ENCODE measurements around the gene KCNK15.
A peak's percentile ranks its signal among the peaks of the same experiment; 100 is the strongest.

Gene KCNK15

GRCh38 chr20:44701858-44702256, 43.8 kb upstream of the KCNK15 start:
- H3K9me3 ChIP-seq (ENCODE audit: control extremely low read depth in 1 of 5, control insufficient read depth in 4 of 5, insufficient read depth in 2 of 5, low read depth in 1 of 5, low read length in 4 of 5): no peaks in the 10 kb centered on the region
- WGBS (ENCODE audit: insufficient coverage): no CpG with 5 or more reads among the region's 7 CpGs
- ChIA-PET CTCF (interaction anchor here (0.6 to 3.5 kb wide), 2 partner anchors 13 to 16 kb away, joined by 3 to 14 read pairs; partner anchors contain the start of gene CCN5), POLR2A (no interaction called here)
- H3K4me1 ChIP-seq (ENCODE audit: control extremely low read depth in 1 of 4, control insufficient read depth in 4 of 4, insufficient read depth in 4 of 4, low read length in 3 of 4): peaks cover 0 to 13% (median 12%) of the 10 kb centered on the region in 4 experiments
- no peak for DNase-seq
- H3K4me3 ChIP-seq (ENCODE audit: control insufficient read depth in 1 of 7, extremely low read depth in 1 of 7, insufficient read depth in 4 of 7, low read depth in 2 of 7, low read length in 6 of 7): no peak overlapping the region
- no peaks in the 10 kb centered on the region for H3K27me3 ChIP-seq (replicated peaks in 2 of 5; ENCODE audit: control insufficient read depth in 4 of 5, insufficient read depth in 5 of 5, low read length in 4 of 5)
- H3K27ac ChIP-seq (ENCODE audit: insufficient read depth in 1 of 2, low read depth in 1 of 2, low read length in 2 of 2, poor library complexity in 1 of 2, severe bottlenecking in 2 of 2): no peak overlapping the region
- no peaks in the 10 kb centered on the region for H3K36me3 ChIP-seq (ENCODE audit: control insufficient read depth in 4 of 4, insufficient read depth in 4 of 4, low read length in 3 of 4)

GRCh38 chr20:44702776-44703175, 42.9 kb upstream of the KCNK15 start:
- H3K9me3 ChIP-seq (ENCODE audit: control extremely low read depth in 1 of 5, control insufficient read depth in 4 of 5, insufficient read depth in 2 of 5, low read depth in 1 of 5, low read length in 4 of 5): no peaks in the 10 kb centered on the region
- ChIA-PET POLR2A (no interaction called here), CTCF (interaction anchor here (0.6 to 3.5 kb wide), 5 partner anchors 12 to 29 kb away, joined by 3 to 14 read pairs (median 4); partner anchors contain the start of gene CCN5)
- no peak overlapping the region for H3K27ac ChIP-seq (ENCODE audit: insufficient read depth in 1 of 2, low read depth in 1 of 2, low read length in 2 of 2, poor library complexity in 1 of 2, severe bottlenecking in 2 of 2)
- H3K27me3 ChIP-seq (replicated peaks in 2 of 5; ENCODE audit: control insufficient read depth in 4 of 5, insufficient read depth in 5 of 5, low read length in 4 of 5): no peaks in the 10 kb centered on the region
- H3K4me3 ChIP-seq (ENCODE audit: control insufficient read depth in 1 of 7, extremely low read depth in 1 of 7, insufficient read depth in 4 of 7, low read depth in 2 of 7, low read length in 6 of 7): peak overlapping the region in 2 of 7 experiments; percentile 6 to 19
- peak in 2 of 3 donors; percentile 35 to 44 for DNase-seq
- 50% methylated on average over 8 of the region's 9 CpGs for WGBS (ENCODE audit: insufficient coverage)
- H3K4me1 ChIP-seq (ENCODE audit: control extremely low read depth in 1 of 4, control insufficient read depth in 4 of 4, insufficient read depth in 4 of 4, low read length in 3 of 4): peaks cover 0 to 13% (median 12%) of the 10 kb centered on the region in 4 experiments
- no peaks in the 10 kb centered on the region for H3K36me3 ChIP-seq (ENCODE audit: control insufficient read depth in 4 of 4, insufficient read depth in 4 of 4, low read length in 3 of 4)

GRCh38 chr20:44703183-44703925, 42.3 kb upstream of the KCNK15 start:
- H3K27ac ChIP-seq (ENCODE audit: insufficient read depth in 1 of 2, low read depth in 1 of 2, low read length in 2 of 2, poor library complexity in 1 of 2, severe bottlenecking in 2 of 2): no peak overlapping the region
- no peaks in the 10 kb centered on the region for H3K36me3 ChIP-seq (ENCODE audit: control insufficient read depth in 4 of 4, insufficient read depth in 4 of 4, low read length in 3 of 4)
- no peaks in the 10 kb centered on the region for H3K9me3 ChIP-seq (ENCODE audit: control extremely low read depth in 1 of 5, control insufficient read depth in 4 of 5, insufficient read depth in 2 of 5, low read depth in 1 of 5, low read length in 4 of 5)
- ChIA-PET POLR2A (no interaction called here), CTCF (interaction anchor here (1.2 to 3.5 kb wide), 5 partner anchors 12 to 28 kb away, joined by 3 to 14 read pairs (median 4); partner anchors contain the start of gene CCN5)
- DNase-seq: no peak
- no peaks in the 10 kb centered on the region for H3K27me3 ChIP-seq (replicated peaks in 2 of 5; ENCODE audit: control insufficient read depth in 4 of 5, insufficient read depth in 5 of 5, low read length in 4 of 5)
- H3K4me1 ChIP-seq (ENCODE audit: control extremely low read depth in 1 of 4, control insufficient read depth in 4 of 4, insufficient read depth in 4 of 4, low read length in 3 of 4): peaks cover 0 to 13% (median 12%) of the 10 kb centered on the region in 4 experiments
- WGBS (ENCODE audit: insufficient coverage): 66% methylated on average over 6 of the region's 12 CpGs
- H3K4me3 ChIP-seq (ENCODE audit: control insufficient read depth in 1 of 7, extremely low read depth in 1 of 7, insufficient read depth in 4 of 7, low read depth in 2 of 7, low read length in 6 of 7): peak overlapping the region in 1 of 7 experiments; percentile 6

DNA sequence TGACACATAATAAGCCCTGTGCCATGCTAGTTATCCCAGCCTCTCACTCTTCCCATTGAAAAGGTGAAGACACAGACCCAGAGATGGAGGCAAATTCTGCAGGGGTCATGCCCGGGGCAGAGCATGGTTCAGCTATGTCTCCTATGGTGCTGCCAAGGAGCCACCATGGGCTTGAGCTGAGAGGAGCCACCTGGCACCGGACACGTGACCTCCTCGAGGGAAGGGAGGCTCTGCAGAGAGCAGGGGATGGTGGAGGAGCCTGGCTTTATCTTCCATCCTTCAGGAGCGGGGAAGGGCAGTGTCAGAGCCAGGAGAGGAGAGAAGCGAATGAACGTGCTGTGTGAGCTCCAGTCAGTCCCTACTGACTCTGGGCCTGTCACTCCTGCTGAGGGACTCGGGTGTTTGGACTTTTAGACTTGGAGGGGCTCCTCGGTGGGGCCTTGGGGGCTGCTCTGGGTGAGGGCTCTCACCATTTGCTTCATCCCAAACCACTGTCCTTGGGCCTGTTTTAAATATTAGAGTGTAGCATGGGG, 41.6 kb upstream of the KCNK15 start:
- no peak overlapping the region for H3K27ac ChIP-seq (ENCODE audit: insufficient read depth in 1 of 2, low read depth in 1 of 2, low read length in 2 of 2, poor library complexity in 1 of 2, severe bottlenecking in 2 of 2)
- CTCF ChIA-PET: interaction anchor here (1.2 to 2.0 kb wide), 4 partner anchors 11 to 23 kb away, joined by 4 to 8 read pairs (median 4); partner anchors contain the start of gene CCN5
- no peak overlapping the region for H3K4me3 ChIP-seq (ENCODE audit: control insufficient read depth in 1 of 7, extremely low read depth in 1 of 7, insufficient read depth in 4 of 7, low read depth in 2 of 7, low read length in 6 of 7)
- H3K36me3 ChIP-seq (ENCODE audit: control insufficient read depth in 4 of 4, insufficient read depth in 4 of 4, low read length in 3 of 4): no peaks in the 10 kb centered on the region
- no peak for DNase-seq
- no peaks in the 10 kb centered on the region for H3K9me3 ChIP-seq (ENCODE audit: control extremely low read depth in 1 of 5, control insufficient read depth in 4 of 5, insufficient read depth in 2 of 5, low read depth in 1 of 5, low read length in 4 of 5)
- H3K4me1 ChIP-seq (ENCODE audit: control extremely low read depth in 1 of 4, control insufficient read depth in 4 of 4, insufficient read depth in 4 of 4, low read length in 3 of 4): peaks cover 0 to 13% (median 12%) of the 10 kb centered on the region in 4 experiments
- POLR2A ChIA-PET: no interaction called here
- no peaks in the 10 kb centered on the region for H3K27me3 ChIP-seq (replicated peaks in 2 of 5; ENCODE audit: control insufficient read depth in 4 of 5, insufficient read depth in 5 of 5, low read length in 4 of 5)
- WGBS (ENCODE audit: insufficient coverage): 100% methylated on average over 5 of the region's 9 CpGs

- H3K4me3 ChIP-seq (ENCODE audit: control insufficient read depth in 1 of 7, extremely low read depth in 1 of 7, insufficient read depth in 4 of 7, low read depth in 2 of 7, low read length in 6 of 7): no peak overlapping the region
- no peak for DNase-seq
- CTCF ChIA-PET: interaction anchor here (0.7 to 2.0 kb wide), 5 partner anchors 8 to 29 kb away, joined by 3 to 8 read pairs (median 3); no protein-coding TSS in a partner anchor
- no peak overlapping the region for H3K27ac ChIP-seq (ENCODE audit: insufficient read depth in 1 of 2, low read depth in 1 of 2, low read length in 2 of 2, poor library complexity in 1 of 2, severe bottlenecking in 2 of 2)
- 80% methylated on average over 1 of the region's 4 CpGs for WGBS (ENCODE audit: insufficient coverage)
- POLR2A ChIA-PET: no interaction called here
- H3K4me1 ChIP-seq (ENCODE audit: control extremely low read depth in 1 of 4, control insufficient read depth in 4 of 4, insufficient read depth in 4 of 4, low read length in 3 of 4): peaks cover 0 to 13% (median 12%) of the 10 kb centered on the region in 4 experiments
- no peaks in the 10 kb centered on the region for H3K27me3 ChIP-seq (replicated peaks in 2 of 5; ENCODE audit: control insufficient read depth in 4 of 5, insufficient read depth in 5 of 5, low read length in 4 of 5)
- no peaks in the 10 kb centered on the region for H3K36me3 ChIP-seq (ENCODE audit: control insufficient read depth in 4 of 4, insufficient read depth in 4 of 4, low read length in 3 of 4)
- no peaks in the 10 kb centered on the region for H3K9me3 ChIP-seq (ENCODE audit: control extremely low read depth in 1 of 5, control insufficient read depth in 4 of 5, insufficient read depth in 2 of 5, low read depth in 1 of 5, low read length in 4 of 5)
Observed at GRCh38 chr20:44704551-44704971, 41.1 kb upstream of the KCNK15 start.

GRCh38 chr20:44705364-44706094, 40.1 kb upstream of the KCNK15 start:
- ChIA-PET CTCF (interaction anchor here (0.9 to 2.0 kb wide), 3 partner anchors 9 to 18 kb away, joined by 3 to 8 read pairs (median 3); no protein-coding TSS in a partner anchor), POLR2A (interaction anchor here (1.8 kb wide), 1 partner anchor 10 kb away, joined by 6 read pairs; the partner anchor contains the start of gene CCN5)
- Histone ChIP-seq H3K36me3 (ENCODE audit: control insufficient read depth in 4 of 4, insufficient read depth in 4 of 4, low read length in 3 of 4) (no peaks in the 10 kb centered on the region), H3K27me3 (replicated peaks in 2 of 5; ENCODE audit: control insufficient read depth in 4 of 5, insufficient read depth in 5 of 5, low read length in 4 of 5) (no peaks in the 10 kb centered on the region), H3K9me3 (ENCODE audit: control extremely low read depth in 1 of 5, control insufficient read depth in 4 of 5, insufficient read depth in 2 of 5, low read depth in 1 of 5, low read length in 4 of 5) (no peaks in the 10 kb centered on the region), H3K4me3 (ENCODE audit: control insufficient read depth in 1 of 7, extremely low read depth in 1 of 7, insufficient read depth in 4 of 7, low read depth in 2 of 7, low read length in 6 of 7) (no peak overlapping the region), H3K4me1 (ENCODE audit: control extremely low read depth in 1 of 4, control insufficient read depth in 4 of 4, insufficient read depth in 4 of 4, low read length in 3 of 4) (peaks cover 0 to 13% (median 12%) of the 10 kb centered on the region in 4 experiments), H3K27ac (ENCODE audit: insufficient read depth in 1 of 2, low read depth in 1 of 2, low read length in 2 of 2, poor library complexity in 1 of 2, severe bottlenecking in 2 of 2) (no peak overlapping the region)
- WGBS (ENCODE audit: insufficient coverage): 100% methylated on average over 2 of the region's 4 CpGs
- no peak for DNase-seq
